ENCODE data around the gene ZFP36L2.
A peak's percentile ranks its signal among the peaks of the same experiment; 100 is the strongest.

DNA sequence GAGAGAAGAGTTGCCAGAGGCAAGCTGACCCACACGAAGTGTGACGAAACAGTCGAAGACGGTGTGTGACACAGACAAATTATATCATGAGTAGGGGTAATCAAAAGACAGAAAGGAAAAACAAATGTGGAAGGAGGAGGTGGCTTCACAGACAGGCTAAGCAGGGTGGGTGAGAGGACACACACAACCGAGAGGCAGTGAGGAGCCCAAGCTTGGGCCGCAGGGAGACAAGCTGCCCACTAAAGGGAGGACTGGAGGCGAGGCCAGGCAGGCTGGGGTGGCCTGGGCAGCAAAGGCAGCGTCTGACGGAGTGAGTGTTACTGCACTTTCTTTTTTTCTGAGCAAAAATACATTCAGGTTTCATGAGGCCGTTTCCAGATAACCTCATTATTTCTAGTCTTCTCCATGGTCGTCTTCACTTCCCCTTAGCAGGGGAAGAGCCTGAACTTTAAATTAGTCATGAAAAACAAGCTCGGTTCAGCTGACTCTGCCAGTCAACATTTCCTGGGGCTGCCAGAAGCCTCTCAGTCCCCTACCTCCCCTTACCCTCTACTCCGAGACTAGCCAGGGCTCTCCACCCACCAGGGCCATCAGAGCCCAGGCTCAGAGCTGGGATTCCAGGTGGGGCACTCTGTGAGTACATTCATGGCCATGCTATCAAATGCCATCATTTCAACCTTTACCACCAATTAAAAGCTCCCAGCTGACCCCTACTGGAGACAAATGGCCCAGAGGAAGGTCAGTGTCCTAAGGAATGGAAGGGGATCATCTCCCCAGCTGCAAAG is 13.8 kb upstream of the ZFP36L2 start:
- TF ChIP-seq, protein P1, sequence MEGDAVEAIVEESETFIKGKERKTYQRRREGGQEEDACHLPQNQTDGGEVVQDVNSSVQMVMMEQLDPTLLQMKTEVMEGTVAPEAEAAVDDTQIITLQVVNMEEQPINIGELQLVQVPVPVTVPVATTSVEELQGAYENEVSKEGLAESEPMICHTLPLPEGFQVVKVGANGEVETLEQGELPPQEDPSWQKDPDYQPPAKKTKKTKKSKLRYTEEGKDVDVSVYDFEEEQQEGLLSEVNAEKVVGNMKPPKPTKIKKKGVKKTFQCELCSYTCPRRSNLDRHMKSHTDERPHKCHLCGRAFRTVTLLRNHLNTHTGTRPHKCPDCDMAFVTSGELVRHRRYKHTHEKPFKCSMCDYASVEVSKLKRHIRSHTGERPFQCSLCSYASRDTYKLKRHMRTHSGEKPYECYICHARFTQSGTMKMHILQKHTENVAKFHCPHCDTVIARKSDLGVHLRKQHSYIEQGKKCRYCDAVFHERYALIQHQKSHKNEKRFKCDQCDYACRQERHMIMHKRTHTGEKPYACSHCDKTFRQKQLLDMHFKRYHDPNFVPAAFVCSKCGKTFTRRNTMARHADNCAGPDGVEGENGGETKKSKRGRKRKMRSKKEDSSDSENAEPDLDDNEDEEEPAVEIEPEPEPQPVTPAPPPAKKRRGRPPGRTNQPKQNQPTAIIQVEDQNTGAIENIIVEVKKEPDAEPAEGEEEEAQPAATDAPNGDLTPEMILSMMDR (IDR thresholded peaks at IDR 0.05): peak in 3 of 12 donors; percentile 5 to 23 (median 6)
- TF ChIP-seq POLR2A (IDR thresholded peaks at IDR 0.05): no peak

Data from heart left ventricle (tissue), 13 donors.